ENCODE data around the gene CEP57L1.

GRCh38 chr6:109069746-109070145 lies 25.6 kb upstream of the CEP57L1 start:
- TF ChIP-seq CTCF (conservative IDR thresholded peaks at IDR 0.05 in 1 of 2, IDR thresholded peaks at IDR 0.05 in 1 of 2; ENCODE audit: extremely low read depth in 1 of 2, insufficient read depth in 1 of 2, low read depth in 1 of 2, low read length in 2 of 2) (no peak), EZH2 (IDR thresholded peaks at IDR 0.05; ENCODE audit: borderline replicate concordance, low read length) (no peak)

All from mammary epithelial cell (primary cell).